Fibroblast of the aortic adventitia (primary cell): ENCODE measurements around the gene MMS19. TPM values are rescaled to one million over a fixed set of nuclear protein-coding genes. Genes with fewer than 3 reads are reported as not detected.
"Not testable (repeated sequence)": the region's sequence is repeated elsewhere in the genome, so short reads cannot be mapped to it uniquely, and the experiment has no call there.

ENCODE experiments used
- DNase-seq: peaks from one replicate; pipeline ENCODE4 v3.0.0-alpha.2; 2010; ENCODE audit warnings: low read depth
- H3K4me3 ChIP-seq: 2 replicates; pipeline ENCODE4 v1.5.1; 2011; ENCODE audit warnings: low read depth, mild to moderate bottlenecking, control low read depth, low read length, moderate library complexity
- total RNA-seq: library from RNA; depleted of rRNA; stranded (reverse); fragments of >200 nt; gene quantifications from 2 replicates; pipeline ENCODE4 v1.2.3, GENCODE V29; 2012; ENCODE audit warnings: low replicate concordance
- TF ChIP-seq, protein P1 (sequence below): IDR thresholded peaks from 2 replicates; pipeline ENCODE4 v1.5.1; 2011; ENCODE audit warnings: mild to moderate bottlenecking, low read length, control low read depth, inconsistent platforms; ENCODE audit not compliant: insufficient read depth

The MMS19 gene
- total RNA-seq, 1 donor: 81.1 TPM

DNA sequence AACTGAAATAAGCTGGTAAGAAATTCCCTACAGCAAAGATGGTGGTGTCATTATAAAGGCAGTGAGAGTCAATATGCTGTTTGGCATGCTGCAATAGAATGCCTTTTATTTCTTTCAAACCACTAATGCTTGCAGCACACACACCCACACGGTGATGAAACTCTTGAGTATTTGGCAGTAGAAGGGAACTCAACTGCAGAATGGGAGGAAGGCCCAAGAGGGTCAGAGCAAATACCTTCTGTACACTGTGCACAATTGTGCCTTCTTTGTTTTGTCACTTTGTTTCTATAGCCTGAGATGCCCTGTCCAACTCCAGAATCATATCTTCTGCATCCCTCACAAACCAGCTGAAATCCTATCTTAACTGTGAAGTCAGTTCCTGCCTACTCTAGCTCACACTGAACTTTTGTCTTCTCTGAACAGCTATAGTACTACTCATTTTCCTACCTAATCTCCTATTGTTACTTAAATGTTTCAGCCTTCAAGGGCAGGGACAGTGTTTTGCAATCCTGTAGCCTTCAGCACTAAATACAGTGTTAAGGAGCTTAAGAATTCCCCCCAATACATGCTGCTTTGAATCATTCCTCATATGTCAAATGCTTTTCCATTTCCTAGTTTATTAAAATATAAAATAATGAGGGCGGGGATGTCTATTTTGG lies 22.2 kb downstream of the MMS19 start:
- TF ChIP-seq, protein P1, sequence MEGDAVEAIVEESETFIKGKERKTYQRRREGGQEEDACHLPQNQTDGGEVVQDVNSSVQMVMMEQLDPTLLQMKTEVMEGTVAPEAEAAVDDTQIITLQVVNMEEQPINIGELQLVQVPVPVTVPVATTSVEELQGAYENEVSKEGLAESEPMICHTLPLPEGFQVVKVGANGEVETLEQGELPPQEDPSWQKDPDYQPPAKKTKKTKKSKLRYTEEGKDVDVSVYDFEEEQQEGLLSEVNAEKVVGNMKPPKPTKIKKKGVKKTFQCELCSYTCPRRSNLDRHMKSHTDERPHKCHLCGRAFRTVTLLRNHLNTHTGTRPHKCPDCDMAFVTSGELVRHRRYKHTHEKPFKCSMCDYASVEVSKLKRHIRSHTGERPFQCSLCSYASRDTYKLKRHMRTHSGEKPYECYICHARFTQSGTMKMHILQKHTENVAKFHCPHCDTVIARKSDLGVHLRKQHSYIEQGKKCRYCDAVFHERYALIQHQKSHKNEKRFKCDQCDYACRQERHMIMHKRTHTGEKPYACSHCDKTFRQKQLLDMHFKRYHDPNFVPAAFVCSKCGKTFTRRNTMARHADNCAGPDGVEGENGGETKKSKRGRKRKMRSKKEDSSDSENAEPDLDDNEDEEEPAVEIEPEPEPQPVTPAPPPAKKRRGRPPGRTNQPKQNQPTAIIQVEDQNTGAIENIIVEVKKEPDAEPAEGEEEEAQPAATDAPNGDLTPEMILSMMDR: no peak
- no peak overlapping the region for H3K4me3 ChIP-seq
- peak; percentile 90 for DNase-seq

DNA sequence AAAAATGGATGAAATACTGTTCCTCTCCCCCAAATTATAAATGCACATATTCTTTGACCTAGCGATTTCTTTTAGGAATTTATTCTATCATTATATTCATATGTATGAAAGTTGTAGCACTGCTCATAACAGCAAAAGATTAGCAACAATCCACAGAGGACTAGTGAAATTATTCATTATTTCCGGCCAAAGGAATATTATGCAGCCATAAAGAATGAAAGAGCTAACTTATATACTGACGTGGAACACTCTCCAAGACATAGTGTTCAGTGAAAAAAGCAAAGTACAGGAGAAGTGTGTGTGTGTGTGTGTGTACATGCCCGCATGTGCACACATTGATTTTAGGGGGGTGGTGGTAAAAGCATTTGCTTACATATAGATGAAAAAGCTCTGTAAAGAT lies 23.3 kb downstream of the MMS19 start:
- DNase-seq: no peak
- TF ChIP-seq, protein P1: no peak

GRCh38 chr10:97468781-97469180 lies 29.4 kb downstream of the MMS19 start:
- DNase-seq, H3K4me3 ChIP-seq: not testable (repeated sequence)

More for the DNA sequence above, 23.3 kb downstream of the MMS19 start:
- no peak overlapping the region for H3K4me3 ChIP-seq

- DNase-seq: no peak
- no peak overlapping the region for H3K4me3 ChIP-seq
- TF ChIP-seq, protein P1: no peak
Observed at GRCh38 chr10:97468162-97468561, 30.1 kb downstream of the MMS19 start.

DNA sequence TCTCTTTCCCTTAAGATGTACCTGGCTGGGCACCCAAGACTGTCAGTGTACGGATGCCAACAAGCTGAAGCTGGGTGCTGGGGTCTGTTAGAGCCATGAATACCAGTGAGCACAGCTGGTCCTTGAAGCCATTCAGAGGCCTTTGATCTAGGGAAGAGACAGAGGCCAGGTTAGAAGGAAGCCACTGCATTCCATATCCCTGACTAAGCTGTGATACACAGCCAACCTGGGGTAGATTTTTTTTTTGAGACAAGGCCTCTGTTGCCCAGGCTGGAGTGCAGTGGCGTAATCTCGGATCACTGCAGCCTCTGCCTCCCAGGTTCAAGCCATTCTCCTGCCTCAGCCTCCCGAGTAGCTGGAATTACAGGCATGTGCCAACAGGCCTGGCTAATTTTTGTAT lies 31.5 kb downstream of the MMS19 start:
- DNase-seq: peak; percentile 35
- H3K4me3 ChIP-seq: no peak overlapping the region
- TF ChIP-seq, protein P1: no peak

DNA sequence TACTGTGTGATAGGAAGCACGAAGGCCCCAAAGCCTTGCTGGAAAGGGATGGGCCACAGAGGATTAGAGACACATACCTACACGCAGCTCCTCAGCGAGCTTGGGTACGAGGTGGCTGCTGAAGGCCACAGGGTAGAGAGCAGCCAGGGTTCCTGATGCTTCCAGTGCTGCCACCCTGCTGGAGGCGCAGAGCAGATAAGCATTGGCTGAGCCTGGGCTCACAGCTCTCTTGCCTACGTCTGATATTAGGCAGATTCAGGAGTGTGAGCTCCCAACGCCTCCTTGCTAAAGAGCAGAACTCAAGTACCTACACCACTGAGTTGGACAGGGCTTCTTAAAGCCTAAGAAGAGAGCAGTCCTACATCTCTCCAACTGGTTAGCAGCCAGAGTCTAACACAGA lies 32.2 kb downstream of the MMS19 start:
- TF ChIP-seq, protein P1: no peak
- no peak for DNase-seq
- no peak overlapping the region for H3K4me3 ChIP-seq

GRCh38 chr10:97464226-97464625 lies 34.0 kb downstream of the MMS19 start:
- no peak for DNase-seq
- TF ChIP-seq, protein P1: no peak

More at GRCh38 chr10:97464226-97464625, 34.0 kb downstream of the MMS19 start:
- no peak overlapping the region for H3K4me3 ChIP-seq
